ENCODE data around the gene ERC1. TPM values are rescaled to one million over a fixed set of nuclear protein-coding genes. Genes with fewer than 3 reads are reported as not detected.

The ERC1 gene
- total RNA-seq, 2 experiments from 2014 or later, result 40.1 to 49.6 TPM

- Histone ChIP-seq H3K4me3 (ENCODE audit: low read length) (no peak overlapping the region), H3K4me1 (ENCODE audit: insufficient read depth, low read length) (no peaks in the 10 kb centered on the region), H3K27me3 (ENCODE audit: control insufficient read depth in 1 of 2, insufficient read depth in 2 of 2, low read length in 2 of 2) (no peaks in the 10 kb centered on the region), H3K36me3 (ENCODE audit: insufficient read depth, low read length) (no peaks in the 10 kb centered on the region), H3K27ac (ENCODE audit: low read depth in 1 of 2, low read length in 2 of 2) (no peak overlapping the region), H3K9me3 (ENCODE audit: control insufficient read depth in 1 of 2, insufficient read depth in 1 of 2, low read length in 2 of 2) (no peaks in the 10 kb centered on the region)
- no peak for TF ChIP-seq CTCF (IDR thresholded peaks at IDR 0.05)
- Mint-ChIP-seq H3K4me3 (no peak overlapping the region), H3K4me1 (ENCODE audit: low read depth) (peaks cover 11% of the 10 kb centered on the region), H3K36me3 (ENCODE audit: low read depth) (peaks cover 5% of the 10 kb centered on the region), H3K27ac (no peak overlapping the region), H3K27me3 (no peaks in the 10 kb centered on the region), H3K9me3 (no peaks in the 10 kb centered on the region)
- DNase-seq, result no peak
- CTCF ChIA-PET, result interaction anchor here (0.8 kb wide), 1 partner anchor 9 kb away, joined by 3 read pairs; no protein-coding TSS in a partner anchor
- POLR2A ChIA-PET, result interaction anchor here (0.6 kb wide), 1 partner anchor 30 kb away, joined by 3 read pairs; no protein-coding TSS in a partner anchor
- no peak for ATAC-seq (ENCODE audit: poor library complexity)
- intact Hi-C loops (cut with DNase I, micrococcal nuclease), result no loop called here
Observed at GRCh38 chr12:1078002-1078401, 87.0 kb downstream of the ERC1 start.

- H3K4me3 Mint-ChIP-seq, result no peak overlapping the region
- Histone ChIP-seq H3K4me1 (ENCODE audit: insufficient read depth, low read length) (no peaks in the 10 kb centered on the region), H3K36me3 (ENCODE audit: insufficient read depth, low read length) (no peaks in the 10 kb centered on the region), H3K27me3 (ENCODE audit: control insufficient read depth in 1 of 2, insufficient read depth in 2 of 2, low read length in 2 of 2) (no peaks in the 10 kb centered on the region), H3K9me3 (ENCODE audit: control insufficient read depth in 1 of 2, insufficient read depth in 1 of 2, low read length in 2 of 2) (no peaks in the 10 kb centered on the region), H3K27ac (ENCODE audit: low read depth in 1 of 2, low read length in 2 of 2) (no peak overlapping the region), H3K4me3 (ENCODE audit: low read length) (no peak overlapping the region)
- no peak overlapping the region for H3K27ac Mint-ChIP-seq
- CTCF ChIA-PET, result no interaction called here
- no peak for TF ChIP-seq CTCF (IDR thresholded peaks at IDR 0.05)
- H3K4me1 Mint-ChIP-seq (ENCODE audit: low read depth), result peaks cover 21% of the 10 kb centered on the region
- H3K36me3 Mint-ChIP-seq (ENCODE audit: low read depth), result peaks cover 5% of the 10 kb centered on the region
- POLR2A ChIA-PET, result no interaction called here
- H3K27me3 Mint-ChIP-seq, result no peaks in the 10 kb centered on the region
- intact Hi-C loops (cut with DNase I, micrococcal nuclease), result no loop called here
- DNase-seq (no peak), ATAC-seq (ENCODE audit: poor library complexity) (no peak)
- H3K9me3 Mint-ChIP-seq, result no peaks in the 10 kb centered on the region
Observed at GRCh38 chr12:1080520-1081223, 89.6 kb downstream of the ERC1 start.

- Histone ChIP-seq H3K9me3 (ENCODE audit: control insufficient read depth in 1 of 2, insufficient read depth in 1 of 2, low read length in 2 of 2) (no peaks in the 10 kb centered on the region), H3K27ac (ENCODE audit: low read depth in 1 of 2, low read length in 2 of 2) (no peak overlapping the region), H3K27me3 (ENCODE audit: control insufficient read depth in 1 of 2, insufficient read depth in 2 of 2, low read length in 2 of 2) (no peaks in the 10 kb centered on the region), H3K36me3 (ENCODE audit: insufficient read depth, low read length) (no peaks in the 10 kb centered on the region), H3K4me1 (ENCODE audit: insufficient read depth, low read length) (no peaks in the 10 kb centered on the region), H3K4me3 (ENCODE audit: low read length) (no peak overlapping the region)
- H3K27ac Mint-ChIP-seq, result peak overlapping the region; percentile 46
- H3K4me1 Mint-ChIP-seq (ENCODE audit: low read depth), result peaks cover 21% of the 10 kb centered on the region
- H3K27me3 Mint-ChIP-seq, result no peaks in the 10 kb centered on the region
- ATAC-seq (ENCODE audit: poor library complexity) (no peak), DNase-seq (no peak)
- no peak for TF ChIP-seq CTCF (IDR thresholded peaks at IDR 0.05)
- no peak overlapping the region for H3K4me3 Mint-ChIP-seq
- CTCF ChIA-PET, result interaction anchor here (2.1 kb wide), 1 partner anchor 10 kb away, joined by 14 read pairs; no protein-coding TSS in a partner anchor
- peaks cover 5% of the 10 kb centered on the region for H3K36me3 Mint-ChIP-seq (ENCODE audit: low read depth)
- intact Hi-C loops (cut with DNase I, micrococcal nuclease), result no loop called here
- POLR2A ChIA-PET, result interaction anchor here (0.6 kb wide), 1 partner anchor 761 kb away, joined by 4 read pairs; no protein-coding TSS in a partner anchor
- no peaks in the 10 kb centered on the region for H3K9me3 Mint-ChIP-seq
Observed at GRCh38 chr12:1083151-1083888, 92.3 kb downstream of the ERC1 start.
